ENCODE results near the gene MYRIP. TPM values are rescaled to one million over a fixed set of nuclear protein-coding genes. Genes with fewer than 3 reads are reported as not detected.

Gene MYRIP
- total and polyA plus RNA-seq, 2 of the 4 experiments (the other 2 are of a cell fraction), result not detected

DNA sequence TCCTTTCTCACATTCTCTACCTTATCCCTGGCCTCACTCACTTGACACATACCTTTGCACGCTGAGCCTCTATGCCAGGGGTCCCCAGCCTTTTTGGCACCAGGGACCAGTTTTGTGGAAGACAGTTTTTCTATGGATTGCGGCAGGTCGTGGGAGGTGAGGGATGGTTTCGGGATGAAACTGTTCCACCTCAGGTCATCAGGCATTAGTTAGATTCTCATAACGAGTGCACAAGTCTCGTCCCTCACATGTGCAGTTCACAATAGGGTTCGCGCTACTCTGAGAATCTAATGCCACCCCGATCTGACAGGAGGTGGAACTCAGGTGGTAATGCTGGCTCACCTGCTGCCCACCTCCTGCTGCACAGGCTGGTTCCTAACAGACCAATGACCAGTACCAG lies 387.6 kb downstream of the MYRIP start:
- ChIA-PET POLR2A (ENCODE audit: unreplicated experiment) (no interaction called here), CTCF (no interaction called here)
- H3K27ac ChIP-seq (ENCODE audit: insufficient read depth, low read length), result no peak overlapping the region
- no peak overlapping the region for H2BK20ac ChIP-seq (ENCODE audit: low read depth, low read length)
- no peak overlapping the region for H4K5ac ChIP-seq (ENCODE audit: low read depth, low read length)
- H2AK9ac ChIP-seq (replicated peaks; ENCODE audit: low read depth, low read length, poor library complexity), result no peak overlapping the region
- H3K4ac ChIP-seq (ENCODE audit: low read depth, low read length), result no peak overlapping the region
- H3K23ac ChIP-seq (ENCODE audit: low read depth, low read length), result no peak overlapping the region
- no peaks in the 10 kb centered on the region for H3K9me3 ChIP-seq (ENCODE audit: control insufficient read depth, insufficient read depth, low read length)
- no peaks in the 10 kb centered on the region for H3K79me1 ChIP-seq (ENCODE audit: low read depth in 1 of 2, low read length in 2 of 2)
- TF ChIP-seq RAD21 (IDR thresholded peaks at IDR 0.05; ENCODE audit: low read length) (no peak), SMC3 (IDR thresholded peaks at IDR 0.05; ENCODE audit: low read depth, low read length) (no peak), RFX5 (IDR thresholded peaks at IDR 0.05; ENCODE audit: low read depth, low read length) (no peak), MXI1 (IDR thresholded peaks at IDR 0.05; ENCODE audit: borderline replicate concordance, low read depth, low read length) (no peak), RCOR1 (IDR thresholded peaks at IDR 0.05; ENCODE audit: insufficient replicate concordance, low read length) (no peak), MAZ (IDR thresholded peaks at IDR 0.05; ENCODE audit: borderline replicate concordance, low read depth, low read length) (no peak), NFE2L2 (IDR thresholded peaks at IDR 0.05; ENCODE audit: low read depth, low read length) (no peak), MAFK (IDR thresholded peaks at IDR 0.05; ENCODE audit: low read depth, low read length) (no peak), ELK1 (IDR thresholded peaks at IDR 0.05; ENCODE audit: borderline replicate concordance, low read depth, low read length) (no peak), CHD1 (IDR thresholded peaks at IDR 0.05; ENCODE audit: low read depth, low read length) (no peak), BHLHE40 (IDR thresholded peaks at IDR 0.05; ENCODE audit: low read depth, low read length) (no peak)
- TF ChIP-seq, protein P1, sequence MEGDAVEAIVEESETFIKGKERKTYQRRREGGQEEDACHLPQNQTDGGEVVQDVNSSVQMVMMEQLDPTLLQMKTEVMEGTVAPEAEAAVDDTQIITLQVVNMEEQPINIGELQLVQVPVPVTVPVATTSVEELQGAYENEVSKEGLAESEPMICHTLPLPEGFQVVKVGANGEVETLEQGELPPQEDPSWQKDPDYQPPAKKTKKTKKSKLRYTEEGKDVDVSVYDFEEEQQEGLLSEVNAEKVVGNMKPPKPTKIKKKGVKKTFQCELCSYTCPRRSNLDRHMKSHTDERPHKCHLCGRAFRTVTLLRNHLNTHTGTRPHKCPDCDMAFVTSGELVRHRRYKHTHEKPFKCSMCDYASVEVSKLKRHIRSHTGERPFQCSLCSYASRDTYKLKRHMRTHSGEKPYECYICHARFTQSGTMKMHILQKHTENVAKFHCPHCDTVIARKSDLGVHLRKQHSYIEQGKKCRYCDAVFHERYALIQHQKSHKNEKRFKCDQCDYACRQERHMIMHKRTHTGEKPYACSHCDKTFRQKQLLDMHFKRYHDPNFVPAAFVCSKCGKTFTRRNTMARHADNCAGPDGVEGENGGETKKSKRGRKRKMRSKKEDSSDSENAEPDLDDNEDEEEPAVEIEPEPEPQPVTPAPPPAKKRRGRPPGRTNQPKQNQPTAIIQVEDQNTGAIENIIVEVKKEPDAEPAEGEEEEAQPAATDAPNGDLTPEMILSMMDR (conservative IDR thresholded peaks at IDR 0.05; ENCODE audit: low read depth, low read length), result no peak
- no peak overlapping the region for H2AFZ ChIP-seq (replicated peaks; ENCODE audit: low read length, poor library complexity)
- H3K9ac ChIP-seq (ENCODE audit: low read depth, low read length), result no peak overlapping the region
- no peak overlapping the region for H4K8ac ChIP-seq (ENCODE audit: low read depth in 2 of 2, low read length in 2 of 2)
- no peak overlapping the region for H3K4me2 ChIP-seq (ENCODE audit: low read depth, low read length)
- dilution Hi-C loops (cut with HindIII; ENCODE audit: low sequenced_read_pairs, unreplicated experiment) (no loop called here), in situ Hi-C loops (cut with MboI; ENCODE audit: low sequenced_read_pairs) (no loop called here), intact Hi-C loops (cut with micrococcal nuclease) (loop anchor here (10.0 kb wide), 1 partner anchor 248 kb away; no protein-coding TSS in a partner anchor)
- H2AK5ac ChIP-seq (ENCODE audit: low read depth, low read length), result no peak overlapping the region
- H4K20me1 ChIP-seq (ENCODE audit: insufficient read depth, low read length), result no peaks in the 10 kb centered on the region
- H3K4me1 ChIP-seq (ENCODE audit: control insufficient read depth, insufficient read depth, low read length), result no peaks in the 10 kb centered on the region
- no peak overlapping the region for H2BK5ac ChIP-seq (ENCODE audit: low read depth, low read length, poor library complexity, severe bottlenecking)
- BruUV-seq (replicated peaks), result no TSS peak
- no peaks in the 10 kb centered on the region for H3K9me1 ChIP-seq (ENCODE audit: insufficient read depth, low read length)
- H3K36me3 ChIP-seq (ENCODE audit: control insufficient read depth, insufficient read depth, low read length), result no peaks in the 10 kb centered on the region
- H3K4me3 ChIP-seq (ENCODE audit: insufficient read depth, low read depth, low read length), result no peak overlapping the region
- no peak for DNase-seq
- no peaks in the 10 kb centered on the region; the same call in 1 of the 2 replicates for H3K27me3 ChIP-seq (ENCODE audit: control insufficient read depth, insufficient read depth, low read length)
- H2BK15ac ChIP-seq (ENCODE audit: low read depth, low read length), result no peak overlapping the region
- H3K56ac ChIP-seq (ENCODE audit: extremely low read depth, insufficient read depth, low read length), result no peak overlapping the region
- H3K18ac ChIP-seq (ENCODE audit: low read depth, low read length), result no peak overlapping the region
- H2BK120ac ChIP-seq (ENCODE audit: low read depth, low read length), result no peak overlapping the region
- ATAC-seq (ENCODE audit: low read depth), result no peak
- H4K91ac ChIP-seq (ENCODE audit: insufficient read depth, low read depth, low read length), result no peak overlapping the region
- H3K14ac ChIP-seq (replicated peaks; ENCODE audit: low read depth, low read length), result no peak overlapping the region
- 80% methylated on average over 4 of the region's 9 CpGs; no CpG with 5 or more reads in 1 of the 2 experiments for WGBS, 2 experiments (ENCODE audit: extremely low coverage in 2 of 2, insufficient read length in 1 of 2)
